ENCODE measurements around the gene NXT2.

Gene NXT2

DNA sequence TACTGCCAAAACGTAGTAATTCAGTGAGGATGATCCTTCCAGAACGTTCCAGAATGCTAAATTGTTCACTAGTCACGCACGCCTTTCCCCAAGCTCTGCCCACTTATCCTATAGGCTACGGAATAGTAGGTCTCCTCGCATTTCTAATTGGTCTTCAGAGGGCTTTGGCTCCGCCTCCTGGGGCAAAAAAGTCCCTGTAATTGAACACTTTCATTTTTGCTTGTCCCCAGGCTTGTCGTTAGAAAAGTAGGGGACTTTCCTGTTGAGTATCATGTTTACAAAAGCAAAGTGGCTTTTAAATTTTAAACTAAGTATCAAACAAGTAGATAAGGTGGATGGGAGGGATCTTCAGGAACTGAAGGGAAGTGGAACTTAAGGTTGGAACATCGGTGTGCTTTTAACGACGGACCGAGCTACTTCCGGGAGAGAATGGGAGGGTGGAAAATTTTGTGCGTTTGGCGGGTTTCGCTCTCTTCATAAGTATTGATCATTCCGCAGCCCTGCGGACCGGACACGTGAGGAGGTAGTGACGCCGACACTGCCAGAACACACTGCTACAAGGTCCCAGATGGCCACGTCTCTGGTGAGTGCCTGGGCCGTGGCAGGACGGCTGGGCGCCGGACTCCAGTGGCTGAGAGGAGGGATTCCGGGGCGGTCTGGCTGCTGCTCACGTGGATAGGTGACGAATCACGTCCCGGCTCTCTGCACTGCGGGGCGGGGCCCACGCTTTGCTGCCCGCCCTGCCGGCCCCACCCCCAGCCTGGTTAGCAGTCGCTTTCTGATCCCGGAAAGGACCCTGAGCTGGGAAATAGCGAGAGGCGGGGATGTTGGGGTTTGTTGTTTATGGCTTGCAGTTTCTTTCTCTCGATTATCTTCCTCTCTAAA lies at the start of gene NXT2:
Gene NXT2, plus strand, starts transcription at position 406 of the 885 bp plus-strand sequence. Its CDS starts 163 bp downstream, at position 569.
- Histone ChIP-seq H3K36me3 (ENCODE audit: control insufficient read depth, insufficient read depth, low read length) (no peaks in the 10 kb centered on the region), H3K4me3 (ENCODE audit: low read depth, low read length) (peak within 1 kb of the TSS; percentile 94), H3K4me1 (ENCODE audit: control insufficient read depth, insufficient read depth, low read length) (no peaks in the 10 kb centered on the region), H3K27me3 (ENCODE audit: control insufficient read depth, insufficient read depth, low read length) (peaks cover 21% of the 10 kb centered on the region), H3K9me3 (ENCODE audit: control insufficient read depth, insufficient read depth, low read length) (no peaks in the 10 kb centered on the region), H3K9ac (ENCODE audit: low read depth, low read length) (peak within 1 kb of the TSS; percentile 80)

DNA sequence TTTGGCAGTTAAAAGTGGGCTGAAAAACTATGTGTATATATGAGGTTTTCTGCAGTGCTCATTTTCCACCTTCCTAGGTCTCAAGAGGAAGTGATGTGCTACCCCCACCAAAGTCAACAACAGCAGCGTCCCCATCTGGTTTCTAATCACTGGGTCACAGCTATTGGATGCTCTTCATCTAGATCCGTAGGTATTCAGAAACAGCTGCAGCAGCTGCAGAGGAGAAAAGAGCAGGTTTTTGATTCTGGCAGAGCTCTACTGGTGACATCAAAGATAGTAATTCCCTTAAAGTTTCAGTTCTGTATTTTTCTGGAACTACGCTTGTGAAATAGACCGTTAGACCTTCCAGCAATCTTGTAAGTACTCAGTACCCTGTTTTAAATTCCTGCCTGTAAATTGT lies 49.0 kb upstream of the NXT2 start:
- Histone ChIP-seq H3K36me3 (ENCODE audit: control insufficient read depth, insufficient read depth, low read length) (no peaks in the 10 kb centered on the region), H3K9ac (ENCODE audit: low read depth, low read length) (no peak overlapping the region)

DNA sequence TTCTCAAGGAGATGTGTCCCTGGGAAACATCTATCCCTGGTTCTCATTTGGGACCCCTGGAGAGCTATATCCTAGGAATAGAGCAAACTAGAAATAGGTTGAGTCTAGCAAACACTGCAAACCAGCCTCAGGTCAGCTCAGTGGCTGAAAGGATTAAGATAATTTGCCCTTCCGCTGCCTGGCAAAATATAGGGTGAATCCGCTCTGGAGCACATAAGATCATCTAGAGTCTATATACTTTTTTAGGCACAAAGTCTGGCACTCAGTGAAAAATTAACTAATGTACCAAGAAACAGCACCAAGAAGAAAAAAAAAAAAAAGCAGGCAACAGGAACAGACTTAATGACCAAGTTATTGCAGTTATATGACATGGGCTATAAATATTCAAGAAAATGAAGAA lies 47.5 kb upstream of the NXT2 start:
- no peaks in the 10 kb centered on the region for H3K27me3 ChIP-seq (ENCODE audit: control insufficient read depth, insufficient read depth, low read length)
- H3K4me3 ChIP-seq (ENCODE audit: low read depth, low read length): no peak overlapping the region
- no peaks in the 10 kb centered on the region for H3K36me3 ChIP-seq (ENCODE audit: control insufficient read depth, insufficient read depth, low read length)
- H3K4me1 ChIP-seq (ENCODE audit: control insufficient read depth, insufficient read depth, low read length): peaks cover 2% of the 10 kb centered on the region
- H3K9me3 ChIP-seq (ENCODE audit: control insufficient read depth, insufficient read depth, low read length): no peaks in the 10 kb centered on the region
- H3K9ac ChIP-seq (ENCODE audit: low read depth, low read length): no peak overlapping the region

More for the DNA sequence above, 49.0 kb upstream of the NXT2 start:
- peaks cover 2% of the 10 kb centered on the region for H3K4me1 ChIP-seq (ENCODE audit: control insufficient read depth, insufficient read depth, low read length)
- H3K4me3 ChIP-seq (ENCODE audit: low read depth, low read length): no peak overlapping the region
- no peaks in the 10 kb centered on the region for H3K9me3 ChIP-seq (ENCODE audit: control insufficient read depth, insufficient read depth, low read length)
- no peaks in the 10 kb centered on the region for H3K27me3 ChIP-seq (ENCODE audit: control insufficient read depth, insufficient read depth, low read length)

DNA sequence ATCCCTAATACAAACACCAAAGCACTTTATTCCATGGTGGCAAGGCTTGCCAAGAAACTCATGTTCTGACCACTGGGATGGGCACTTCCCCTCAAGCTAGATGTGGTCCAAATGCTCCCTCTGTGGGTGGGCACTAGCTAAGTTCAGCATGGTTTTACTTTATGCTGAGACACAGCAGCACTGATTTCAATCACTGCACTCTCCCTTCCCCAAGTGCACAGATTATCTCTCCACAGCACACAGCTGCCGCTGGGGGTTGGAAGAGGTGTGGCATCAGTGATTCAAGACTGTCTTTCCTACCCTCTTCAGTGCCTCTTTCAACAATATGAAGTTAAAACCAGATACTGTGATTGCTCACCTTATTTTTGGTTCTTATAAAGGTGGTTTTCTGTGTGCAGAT lies 38.2 kb upstream of the NXT2 start:
- no peaks in the 10 kb centered on the region for H3K9me3 ChIP-seq (ENCODE audit: control insufficient read depth, insufficient read depth, low read length)
- H3K27me3 ChIP-seq (ENCODE audit: control insufficient read depth, insufficient read depth, low read length): no peaks in the 10 kb centered on the region

DNA sequence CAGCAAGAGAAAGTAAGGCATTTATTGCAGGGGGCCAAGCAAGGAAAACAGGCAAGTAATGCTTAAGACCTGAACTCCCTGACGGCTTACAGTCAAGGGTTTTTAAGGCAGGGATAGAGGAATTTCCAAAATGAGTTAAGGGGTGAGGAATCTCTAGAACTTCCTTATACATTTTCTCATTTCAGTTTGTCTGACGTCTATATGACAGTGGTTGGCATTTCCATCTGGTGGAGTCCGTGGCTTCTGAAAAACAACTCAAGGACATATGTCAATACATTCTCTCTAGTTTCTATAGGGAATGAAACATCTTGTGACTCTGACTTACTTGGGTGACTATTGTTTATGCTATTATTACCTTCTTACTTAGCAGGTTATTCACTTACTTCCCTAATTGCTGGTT lies 35.5 kb upstream of the NXT2 start:
- H3K4me1 ChIP-seq (ENCODE audit: control insufficient read depth, insufficient read depth, low read length): no peaks in the 10 kb centered on the region
- no peaks in the 10 kb centered on the region for H3K36me3 ChIP-seq (ENCODE audit: control insufficient read depth, insufficient read depth, low read length)
- H3K27me3 ChIP-seq (ENCODE audit: control insufficient read depth, insufficient read depth, low read length): no peaks in the 10 kb centered on the region
- H3K9ac ChIP-seq (ENCODE audit: low read depth, low read length): no peak overlapping the region
- no peaks in the 10 kb centered on the region for H3K9me3 ChIP-seq (ENCODE audit: control insufficient read depth, insufficient read depth, low read length)
- H3K4me3 ChIP-seq (ENCODE audit: low read depth, low read length): no peak overlapping the region

More for the DNA sequence above, 38.2 kb upstream of the NXT2 start:
- Histone ChIP-seq H3K4me1 (ENCODE audit: control insufficient read depth, insufficient read depth, low read length) (no peaks in the 10 kb centered on the region), H3K9ac (ENCODE audit: low read depth, low read length) (no peak overlapping the region), H3K36me3 (ENCODE audit: control insufficient read depth, insufficient read depth, low read length) (no peaks in the 10 kb centered on the region), H3K4me3 (ENCODE audit: low read depth, low read length) (no peak overlapping the region)

DNA sequence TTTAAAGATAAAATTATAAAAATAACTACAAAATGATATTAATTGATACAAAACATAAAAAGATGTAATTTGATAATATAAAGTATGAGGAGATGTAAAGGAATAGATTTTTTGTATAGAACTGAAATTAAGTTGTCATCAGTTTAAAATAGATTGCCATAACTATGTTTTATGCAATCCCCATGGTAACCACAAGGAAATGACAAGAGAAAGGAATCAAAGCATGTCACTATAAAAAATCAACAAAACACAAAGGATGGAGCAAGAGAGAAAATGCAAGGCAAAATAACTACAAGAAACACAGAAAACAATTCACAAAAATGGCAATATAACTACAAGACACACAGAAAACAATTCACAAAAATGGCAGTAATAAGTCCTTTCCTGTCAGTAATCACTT lies 27.7 kb upstream of the NXT2 start:
- Histone ChIP-seq H3K9me3 (ENCODE audit: control insufficient read depth, insufficient read depth, low read length) (no peaks in the 10 kb centered on the region), H3K36me3 (ENCODE audit: control insufficient read depth, insufficient read depth, low read length) (no peaks in the 10 kb centered on the region), H3K4me1 (ENCODE audit: control insufficient read depth, insufficient read depth, low read length) (no peaks in the 10 kb centered on the region), H3K9ac (ENCODE audit: low read depth, low read length) (no peak overlapping the region), H3K27me3 (ENCODE audit: control insufficient read depth, insufficient read depth, low read length) (no peaks in the 10 kb centered on the region), H3K4me3 (ENCODE audit: low read depth, low read length) (no peak overlapping the region)

DNA sequence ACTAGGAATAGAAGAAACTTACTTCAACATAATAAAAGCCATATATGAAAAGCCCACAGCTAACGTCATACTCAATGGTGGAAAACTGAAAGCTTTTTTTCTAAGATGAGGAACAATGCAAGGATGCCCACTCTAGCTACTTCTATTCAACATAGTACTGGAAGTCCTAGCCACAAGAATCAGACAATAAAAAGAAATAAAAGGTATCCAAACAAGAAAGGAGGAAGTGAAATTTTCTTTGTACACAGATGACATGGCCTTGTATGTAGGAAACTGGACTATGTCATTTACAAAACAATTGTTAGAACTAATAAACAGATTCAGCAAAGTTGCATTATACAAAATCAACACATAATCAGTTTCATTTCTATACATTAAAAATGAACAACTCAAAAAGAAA lies 25.5 kb upstream of the NXT2 start:
- no peaks in the 10 kb centered on the region for H3K36me3 ChIP-seq (ENCODE audit: control insufficient read depth, insufficient read depth, low read length)
- no peaks in the 10 kb centered on the region for H3K27me3 ChIP-seq (ENCODE audit: control insufficient read depth, insufficient read depth, low read length)
- H3K9me3 ChIP-seq (ENCODE audit: control insufficient read depth, insufficient read depth, low read length): no peaks in the 10 kb centered on the region
- H3K4me1 ChIP-seq (ENCODE audit: control insufficient read depth, insufficient read depth, low read length): no peaks in the 10 kb centered on the region
- H3K9ac ChIP-seq (ENCODE audit: low read depth, low read length): no peak overlapping the region
- H3K4me3 ChIP-seq (ENCODE audit: low read depth, low read length): no peak overlapping the region

DNA sequence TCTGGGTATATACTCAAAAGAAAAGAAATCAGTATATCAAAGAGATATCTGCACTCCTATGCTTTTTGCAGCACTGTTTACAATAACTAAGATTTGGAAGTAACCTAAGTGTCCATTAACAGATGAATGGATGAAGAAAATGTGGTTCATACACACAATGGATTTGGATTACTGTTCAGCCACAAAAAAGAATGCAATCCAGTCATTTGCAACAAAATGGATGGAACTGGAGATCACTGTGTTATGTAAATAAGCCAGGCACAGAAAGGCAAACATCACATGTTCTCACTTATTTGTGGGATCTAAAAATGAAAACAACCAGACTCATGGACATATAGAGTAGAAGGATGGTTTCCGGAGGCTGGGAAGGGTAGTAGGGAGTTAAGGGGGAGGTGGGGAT lies 17.6 kb upstream of the NXT2 start:
- Histone ChIP-seq H3K9ac (ENCODE audit: low read depth, low read length) (no peak overlapping the region), H3K4me3 (ENCODE audit: low read depth, low read length) (no peak overlapping the region), H3K9me3 (ENCODE audit: control insufficient read depth, insufficient read depth, low read length) (no peaks in the 10 kb centered on the region), H3K4me1 (ENCODE audit: control insufficient read depth, insufficient read depth, low read length) (no peaks in the 10 kb centered on the region), H3K27me3 (ENCODE audit: control insufficient read depth, insufficient read depth, low read length) (no peaks in the 10 kb centered on the region), H3K36me3 (ENCODE audit: control insufficient read depth, insufficient read depth, low read length) (no peaks in the 10 kb centered on the region)

DNA sequence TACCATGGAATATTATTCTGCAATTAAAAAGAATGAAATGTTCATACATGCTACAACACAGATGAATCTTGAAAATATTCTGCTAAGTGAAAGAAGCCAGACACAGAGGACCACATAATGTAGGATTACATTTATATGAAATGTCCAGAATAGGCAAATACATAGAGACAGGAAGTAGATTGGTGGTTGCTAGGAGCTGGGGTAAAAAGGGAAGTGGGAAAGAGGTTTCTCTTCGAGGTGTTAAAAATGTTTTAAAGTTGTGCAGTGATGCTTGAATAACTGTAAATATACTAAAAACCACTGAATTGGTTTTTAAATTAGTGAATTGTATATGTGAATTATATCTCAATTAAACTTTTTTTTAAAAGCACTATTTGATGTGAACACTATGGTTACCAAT lies 3.6 kb upstream of the NXT2 start:
- Histone ChIP-seq H3K9ac (ENCODE audit: low read depth, low read length) (no peak overlapping the region), H3K4me3 (ENCODE audit: low read depth, low read length) (no peak overlapping the region), H3K4me1 (ENCODE audit: control insufficient read depth, insufficient read depth, low read length) (no peaks in the 10 kb centered on the region), H3K9me3 (ENCODE audit: control insufficient read depth, insufficient read depth, low read length) (no peaks in the 10 kb centered on the region), H3K27me3 (ENCODE audit: control insufficient read depth, insufficient read depth, low read length) (peaks cover 21% of the 10 kb centered on the region), H3K36me3 (ENCODE audit: control insufficient read depth, insufficient read depth, low read length) (no peaks in the 10 kb centered on the region)

DNA sequence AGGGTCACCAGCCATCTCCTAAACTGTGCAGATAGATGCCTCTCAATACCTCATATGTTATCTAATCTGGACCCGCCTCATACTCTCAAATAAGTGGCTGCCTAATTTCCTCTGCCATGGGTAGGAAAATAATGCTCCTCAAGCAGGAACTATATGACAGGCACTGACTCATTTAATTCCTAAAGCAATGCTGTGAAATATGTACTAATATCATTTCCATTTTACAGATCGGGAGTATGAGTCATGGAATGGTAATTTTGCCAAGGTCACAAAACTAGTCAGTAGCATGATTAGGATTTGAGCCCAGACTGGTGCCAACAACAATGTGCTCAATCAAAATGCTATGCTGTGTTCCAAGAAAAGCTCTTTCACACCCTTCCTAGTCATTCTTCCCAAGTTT lies 3.0 kb upstream of the NXT2 start:
- no peaks in the 10 kb centered on the region for H3K4me1 ChIP-seq (ENCODE audit: control insufficient read depth, insufficient read depth, low read length)
- no peaks in the 10 kb centered on the region for H3K9me3 ChIP-seq (ENCODE audit: control insufficient read depth, insufficient read depth, low read length)
- H3K9ac ChIP-seq (ENCODE audit: low read depth, low read length): no peak overlapping the region
- no peak overlapping the region for H3K4me3 ChIP-seq (ENCODE audit: low read depth, low read length)
- H3K36me3 ChIP-seq (ENCODE audit: control insufficient read depth, insufficient read depth, low read length): no peaks in the 10 kb centered on the region
- H3K27me3 ChIP-seq (ENCODE audit: control insufficient read depth, insufficient read depth, low read length): peaks cover 21% of the 10 kb centered on the region

DNA sequence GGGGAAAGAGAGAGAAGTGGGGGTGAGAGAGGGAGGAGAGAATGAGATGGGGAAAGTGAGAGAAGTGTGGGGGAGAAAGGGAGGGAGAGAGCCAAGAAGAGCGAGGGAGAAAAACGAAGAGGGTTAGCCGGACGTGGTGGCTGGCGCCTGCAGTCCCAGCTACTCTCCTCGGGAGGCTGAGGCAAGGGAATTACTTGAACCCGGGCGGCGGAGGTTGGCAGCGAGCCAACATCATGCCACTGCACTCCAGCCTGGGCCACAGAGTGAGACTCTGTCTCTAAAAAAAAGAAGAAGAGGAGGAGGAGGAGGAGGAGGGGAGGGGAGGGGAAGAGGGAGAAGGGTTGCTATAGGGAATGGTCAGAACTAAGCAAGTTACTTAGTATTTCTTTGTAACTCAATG lies 1.7 kb upstream of the NXT2 start:
- Histone ChIP-seq H3K9ac (ENCODE audit: low read depth, low read length) (no peak overlapping the region), H3K4me3 (ENCODE audit: low read depth, low read length) (no peak overlapping the region), H3K4me1 (ENCODE audit: control insufficient read depth, insufficient read depth, low read length) (no peaks in the 10 kb centered on the region), H3K36me3 (ENCODE audit: control insufficient read depth, insufficient read depth, low read length) (no peaks in the 10 kb centered on the region), H3K27me3 (ENCODE audit: control insufficient read depth, insufficient read depth, low read length) (peaks cover 21% of the 10 kb centered on the region), H3K9me3 (ENCODE audit: control insufficient read depth, insufficient read depth, low read length) (no peaks in the 10 kb centered on the region)

DNA sequence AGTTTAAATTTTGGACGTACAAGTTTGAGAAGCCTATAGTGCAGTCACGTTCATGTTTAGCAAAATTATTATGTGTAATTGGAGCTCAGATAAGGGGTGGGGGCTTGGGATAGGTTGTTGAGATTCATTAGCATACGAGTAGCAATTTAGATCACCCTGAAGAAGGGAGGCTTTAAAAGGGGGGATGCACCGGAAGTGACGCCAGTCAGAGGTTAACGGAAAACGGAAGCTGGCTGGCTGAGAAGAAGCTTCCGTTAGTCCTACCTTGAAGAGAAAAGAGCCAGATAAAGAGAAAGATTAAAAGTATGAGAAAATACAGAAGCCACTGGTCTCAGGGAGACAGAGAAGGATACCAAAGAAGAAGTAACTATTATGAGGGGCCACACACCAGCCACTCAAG lies 1.1 kb upstream of the NXT2 start:
- no peaks in the 10 kb centered on the region for H3K9me3 ChIP-seq (ENCODE audit: control insufficient read depth, insufficient read depth, low read length)
- no peak overlapping the region for H3K4me3 ChIP-seq (ENCODE audit: low read depth, low read length)
- no peak overlapping the region for H3K9ac ChIP-seq (ENCODE audit: low read depth, low read length)
- H3K36me3 ChIP-seq (ENCODE audit: control insufficient read depth, insufficient read depth, low read length): no peaks in the 10 kb centered on the region
- peaks cover 21% of the 10 kb centered on the region for H3K27me3 ChIP-seq (ENCODE audit: control insufficient read depth, insufficient read depth, low read length)
- no peaks in the 10 kb centered on the region for H3K4me1 ChIP-seq (ENCODE audit: control insufficient read depth, insufficient read depth, low read length)

All from iPS-15b (cell line).